RWPE2 (cell line): ENCODE data around the gene CELF2.

Experiments
- ATAC-seq: fragments of 200-7000 bp; cut with Tn5 transposase; 3 replicates; pipeline ENCODE4 v1.9.1; 2021; ENCODE audit warnings: low read depth
- DNase-seq: peaks from one replicate; pipeline ENCODE4 v3.0.0-alpha.2; 2020; ENCODE audit warnings: low spot score
- H3K27ac ChIP-seq: fragments of 450-650 bp; 2 replicates; pipeline ENCODE4 v1.5.1; 2017; ENCODE audit warnings: mild to moderate bottlenecking; ENCODE audit not compliant: poor library complexity, severe bottlenecking
- H3K27me3 ChIP-seq: fragments of 250-450 bp; sonication (Bioruptor Pico); 2 replicates; pipeline ENCODE4 v1.5.1; 2021; ENCODE audit warnings: mild to moderate bottlenecking, moderate library complexity; ENCODE audit not compliant: insufficient read depth, poor library complexity, severe bottlenecking
- H3K36me3 ChIP-seq: fragments of 250-450 bp; sonication (Bioruptor Pico); 2 replicates; pipeline ENCODE4 v1.5.1; 2020; ENCODE audit warnings: low read depth, mild to moderate bottlenecking, moderate library complexity
- H3K4me1 ChIP-seq: fragments of 250-450 bp; sonication (Bioruptor Pico); 2 replicates; pipeline ENCODE4 v1.5.1; 2021; ENCODE audit warnings: mild to moderate bottlenecking, moderate library complexity; ENCODE audit not compliant: insufficient read depth, poor library complexity, severe bottlenecking
- H3K4me3 ChIP-seq: fragments of 250-450 bp; sonication (Bioruptor Pico); 2 replicates; pipeline ENCODE4 v1.5.1; 2021; ENCODE audit warnings: mild to moderate bottlenecking, moderate library complexity; ENCODE audit not compliant: severe bottlenecking
- H3K9me3 ChIP-seq: fragments of 250-450 bp; sonication (Bioruptor Pico); 2 replicates; pipeline ENCODE4 v1.5.1; 2021; ENCODE audit warnings: mild to moderate bottlenecking, moderate library complexity; ENCODE audit not compliant: severe bottlenecking
- CTCF ChIP-seq: fragments of 450-650 bp; IDR thresholded peaks from one replicate; pipeline ENCODE4 v1.5.1; 2017; ENCODE audit warnings: mild to moderate bottlenecking, moderate library complexity; ENCODE audit not compliant: poor library complexity, severe bottlenecking

Gene CELF2

DNA sequence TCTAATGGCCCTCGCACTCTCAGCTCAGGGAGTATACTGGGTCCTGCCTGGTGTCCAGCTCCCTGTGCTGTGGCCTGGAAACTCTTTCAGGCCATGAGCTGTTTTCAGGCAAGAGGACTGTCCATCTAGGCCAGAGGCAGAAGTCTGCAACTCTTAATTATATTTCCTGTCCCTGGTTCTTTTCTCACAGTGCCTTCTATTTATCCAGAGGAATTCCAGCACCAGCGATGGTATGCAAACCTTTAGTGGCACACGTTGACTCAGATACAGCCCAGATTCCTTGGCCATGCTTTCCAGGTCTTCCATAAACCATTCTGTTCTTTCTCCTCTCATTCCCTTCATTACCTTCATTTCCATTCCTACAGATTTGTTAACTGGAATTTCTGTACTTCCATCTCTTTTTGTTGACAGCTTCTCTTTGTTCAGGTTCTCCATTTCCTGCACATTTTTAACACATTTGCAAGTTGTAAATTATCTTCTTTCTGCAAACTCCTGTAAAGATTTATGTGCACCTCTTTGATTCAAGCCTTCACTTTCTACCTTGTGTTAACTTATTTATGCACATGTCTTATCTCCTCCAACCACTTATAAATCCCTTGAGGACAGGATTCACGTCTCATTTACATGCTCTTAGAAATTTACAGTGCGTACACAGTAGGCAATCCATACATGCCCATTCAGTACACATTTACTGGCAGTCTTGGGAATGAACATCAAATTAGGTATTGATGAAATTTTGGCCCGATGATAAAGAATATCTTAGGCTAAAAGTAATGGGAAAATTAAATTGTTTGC lies 172.1 kb downstream of the CELF2 start:
- no peaks in the 10 kb centered on the region for H3K27me3 ChIP-seq
- no peaks in the 10 kb centered on the region for H3K9me3 ChIP-seq
- no peak overlapping the region for H3K4me3 ChIP-seq
- DNase-seq, result no peak
- no peaks in the 10 kb centered on the region for H3K36me3 ChIP-seq
- ATAC-seq, result no peak
- no peak for TF ChIP-seq CTCF
- H3K27ac ChIP-seq, result no peak overlapping the region
- H3K4me1 ChIP-seq, result no peaks in the 10 kb centered on the region

GRCh38 chr10:11191190-11191589 lies 173.5 kb downstream of the CELF2 start:
- Histone ChIP-seq H3K36me3 (no peaks in the 10 kb centered on the region), H3K9me3 (no peaks in the 10 kb centered on the region), H3K4me3 (no peak overlapping the region), H3K27me3 (no peaks in the 10 kb centered on the region), H3K4me1 (no peaks in the 10 kb centered on the region), H3K27ac (no peak overlapping the region)
- ATAC-seq (no peak), DNase-seq (no peak)
- no peak for TF ChIP-seq CTCF

- Histone ChIP-seq H3K4me3 (no peak overlapping the region), H3K36me3 (no peaks in the 10 kb centered on the region), H3K27ac (no peak overlapping the region), H3K9me3 (no peaks in the 10 kb centered on the region), H3K4me1 (no peaks in the 10 kb centered on the region), H3K27me3 (no peaks in the 10 kb centered on the region)
- no peak for TF ChIP-seq CTCF
- ATAC-seq (no peak), DNase-seq (no peak)
These were observed 174.0 kb downstream of the CELF2 start for GRCh38 chr10:11191678-11192077.

DNA sequence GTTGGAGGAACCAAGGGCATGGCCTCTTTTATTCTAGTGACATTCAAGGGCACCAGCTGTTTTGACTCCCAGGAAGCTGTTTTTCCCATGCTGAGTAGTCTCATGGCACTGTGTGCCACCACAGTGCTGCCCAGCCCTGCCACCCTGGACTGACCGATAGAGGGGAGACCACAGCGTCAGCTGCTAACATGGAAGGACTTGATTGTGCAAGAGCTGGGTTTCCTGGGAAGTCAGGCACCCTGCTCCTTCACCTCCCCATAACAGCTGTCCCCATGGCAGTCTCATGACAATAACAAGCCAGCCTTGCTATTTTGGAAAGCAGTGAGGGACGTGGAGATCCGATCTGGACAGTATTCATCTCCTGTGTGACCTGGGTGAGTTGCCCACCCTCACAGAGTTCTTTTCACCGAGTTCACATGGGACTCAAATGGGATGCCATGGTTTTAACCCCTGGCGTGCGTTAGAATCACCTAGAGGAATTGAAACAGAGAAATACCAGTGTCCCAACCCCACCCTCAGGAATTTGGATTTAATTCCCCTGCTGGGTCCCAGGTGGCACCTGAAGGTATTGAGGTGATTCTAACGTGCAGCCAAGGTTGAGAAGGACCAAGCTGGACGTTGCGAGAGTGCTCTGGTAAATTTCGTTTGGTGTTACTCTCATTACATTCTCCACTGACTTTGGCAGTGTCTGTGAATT lies 174.8 kb downstream of the CELF2 start:
- no peaks in the 10 kb centered on the region for H3K9me3 ChIP-seq
- H3K4me3 ChIP-seq, result no peak overlapping the region
- no peaks in the 10 kb centered on the region for H3K36me3 ChIP-seq
- no peak overlapping the region for H3K27ac ChIP-seq
- no peaks in the 10 kb centered on the region for H3K27me3 ChIP-seq
- no peak for TF ChIP-seq CTCF
- ATAC-seq (no peak), DNase-seq (no peak)
- no peaks in the 10 kb centered on the region for H3K4me1 ChIP-seq

- Histone ChIP-seq H3K36me3 (no peaks in the 10 kb centered on the region), H3K27ac (no peak overlapping the region), H3K4me1 (no peaks in the 10 kb centered on the region), H3K4me3 (no peak overlapping the region), H3K27me3 (no peaks in the 10 kb centered on the region), H3K9me3 (no peaks in the 10 kb centered on the region)
- no peak for TF ChIP-seq CTCF
- ATAC-seq (no peak), DNase-seq (no peak)
These were observed 175.4 kb downstream of the CELF2 start for GRCh38 chr10:11193001-11193551.
